WTC11 (cell line): Measurements from ENCODE around the gene SH2D4B. TPM values are rescaled to one million over a fixed set of nuclear protein-coding genes. Genes with fewer than 3 reads are reported as not detected.

Experiments
- ATAC-seq: fragments of 200-7000 bp; cut with Tn5 transposase; 2 replicates; pipeline ENCODE4 v1.10.0; 2021; ENCODE audit warnings: mild to moderate bottlenecking, moderate library complexity
- CTCF ChIA-PET: fragments of 300-600 bp; sonication (Branson Sonifier 250); formaldehyde crosslinking; loops from one replicate; lab custom pipeline; 2021; ENCODE audit warnings: antibody characterized with exemption; lab: Charles Lee
- POLR2A ChIA-PET: fragments of 350-600 bp; sonication (Branson Sonifier 250); formaldehyde crosslinking; loops from one replicate; lab custom pipeline; 2021; ENCODE audit warnings: antibody characterized with exemption; lab: Charles Lee
- DNase-seq: peaks from one replicate; pipeline ENCODE4 v3.0.0; 2021; ENCODE audit warnings: low spot score
- H3K27ac Mint-ChIP-seq: 2 replicates; pipeline ENCODE4 v1.8.0; 2021; ENCODE audit warnings: mixed read lengths
- H3K27me3 Mint-ChIP-seq: 2 replicates; pipeline ENCODE4 v1.8.0; 2021; ENCODE audit warnings: low read depth, mild to moderate bottlenecking, moderate library complexity, mixed read lengths
- H3K36me3 Mint-ChIP-seq: 2 replicates; pipeline ENCODE4 v1.8.0; 2021; ENCODE audit warnings: mixed read lengths
- H3K4me1 Mint-ChIP-seq: 2 replicates; pipeline ENCODE4 v1.8.0; 2022; ENCODE audit warnings: mixed read lengths
- H3K4me3 Mint-ChIP-seq: 2 replicates; pipeline ENCODE4 v1.8.0; 2021; ENCODE audit warnings: mild to moderate bottlenecking, moderate library complexity, mixed read lengths
- H3K9me3 Mint-ChIP-seq: 2 replicates; pipeline ENCODE4 v1.8.0; 2021; ENCODE audit warnings: mixed read lengths
- CREB1 ChIP-seq: sonication (generic); formaldehyde crosslinking; IDR thresholded peaks from 2 replicates; pipeline ENCODE4 v1.8.0; 2023; ENCODE audit warnings: mild to moderate bottlenecking, missing genetic modification reagents
- FOXP1 ChIP-seq: sonication (generic); formaldehyde crosslinking; IDR thresholded peaks from 2 replicates; pipeline ENCODE4 v1.8.0; 2022; ENCODE audit warnings: missing genetic modification reagents, mild to moderate bottlenecking, moderate library complexity, borderline replicate concordance
- JUN ChIP-seq: sonication (generic); formaldehyde crosslinking; IDR thresholded peaks from 2 replicates; pipeline ENCODE4 v1.8.0; 2023; ENCODE audit warnings: mild to moderate bottlenecking, missing genetic modification reagents
- MXD4 ChIP-seq: fragments of 250-450 bp; sonication (Bioruptor Pico); IDR thresholded peaks from 2 replicates; pipeline ENCODE4 v1.8.0; 2021; ENCODE audit warnings: mild to moderate bottlenecking, moderate library complexity, borderline replicate concordance
- NR2C2 ChIP-seq: sonication (generic); formaldehyde crosslinking; IDR thresholded peaks from 2 replicates; pipeline ENCODE4 v1.8.0; 2022; ENCODE audit warnings: mild to moderate bottlenecking, missing genetic modification reagents
- OVOL2 ChIP-seq: fragments of 250-450 bp; sonication (Bioruptor Pico); IDR thresholded peaks from 2 replicates; pipeline ENCODE4 v1.9.0; 2021; ENCODE audit warnings: mild to moderate bottlenecking, borderline replicate concordance
- SMAD4 ChIP-seq: sonication (generic); formaldehyde crosslinking; IDR thresholded peaks from 2 replicates; pipeline ENCODE4 v1.8.0; 2022; ENCODE audit warnings: mild to moderate bottlenecking, missing genetic modification reagents
- TEAD4 ChIP-seq: sonication (generic); formaldehyde crosslinking; IDR thresholded peaks from 2 replicates; pipeline ENCODE4 v1.8.0; 2022; ENCODE audit warnings: mild to moderate bottlenecking, missing genetic modification reagents
- ZNF121 ChIP-seq: sonication (generic); formaldehyde crosslinking; IDR thresholded peaks from 2 replicates; pipeline ENCODE4 v1.8.0; 2023; ENCODE audit warnings: missing genetic modification reagents
- ZNF396 ChIP-seq: fragments of 250-450 bp; sonication (Bioruptor Pico); IDR thresholded peaks from 2 replicates; pipeline ENCODE4 v1.8.0; 2021; ENCODE audit warnings: mild to moderate bottlenecking, moderate library complexity, borderline replicate concordance
- ZNF671 ChIP-seq: fragments of 250-450 bp; sonication (Bioruptor Pico); IDR thresholded peaks from 2 replicates; pipeline ENCODE4 v1.8.0; 2021; ENCODE audit warnings: mild to moderate bottlenecking
- total RNA-seq: library from RNA; stranded (reverse); gene quantifications from 3 replicates; pipeline ENCODE4 v1.2.3, GENCODE V29; 2021
- TF ChIP-seq, protein P1 (sequence below): sonication (generic); formaldehyde crosslinking; conservative IDR thresholded peaks from 2 replicates; pipeline ENCODE4 v1.8.1; 2023; ENCODE audit warnings: mild to moderate bottlenecking, low read depth, missing genetic modification reagents, moderate library complexity
- TF ChIP-seq, protein P2 (sequence below): sonication (generic); formaldehyde crosslinking; IDR thresholded peaks from 2 replicates; pipeline ENCODE4 v1.8.0; 2022; ENCODE audit warnings: mild to moderate bottlenecking, missing genetic modification reagents
- TF ChIP-seq, protein P3 (sequence below): fragments of 250-450 bp; sonication (Bioruptor Pico); IDR thresholded peaks from 2 replicates; pipeline ENCODE4 v1.8.0; 2021; ENCODE audit warnings: mild to moderate bottlenecking
- TF ChIP-seq, protein P4 (sequence below): sonication (generic); formaldehyde crosslinking; IDR thresholded peaks from 2 replicates; pipeline ENCODE4 v1.8.0; 2023; ENCODE audit warnings: missing genetic modification reagents, mild to moderate bottlenecking, borderline replicate concordance
- TF ChIP-seq, protein P5 (sequence below): sonication (generic); formaldehyde crosslinking; IDR thresholded peaks from 2 replicates; pipeline ENCODE4 v1.8.0; 2022; ENCODE audit warnings: missing genetic modification reagents
- TF ChIP-seq, protein P6 (sequence below): sonication (generic); formaldehyde crosslinking; IDR thresholded peaks from 2 replicates; pipeline ENCODE4 v1.8.1; 2022; ENCODE audit warnings: low read depth, mild to moderate bottlenecking, moderate library complexity, missing genetic modification reagents, borderline replicate concordance
- TF ChIP-seq, protein P7 (sequence below): sonication (generic); formaldehyde crosslinking; IDR thresholded peaks from 2 replicates; pipeline ENCODE4 v1.8.1; 2023; ENCODE audit warnings: mild to moderate bottlenecking, missing genetic modification reagents, moderate library complexity
- TF ChIP-seq, protein P8 (sequence below): sonication (generic); formaldehyde crosslinking; IDR thresholded peaks from 2 replicates; pipeline ENCODE4 v1.8.1; 2023; ENCODE audit warnings: mild to moderate bottlenecking, missing genetic modification reagents

The SH2D4B gene
- total RNA-seq, 1 experiment from 2014 or later, result 0.04 TPM

DNA sequence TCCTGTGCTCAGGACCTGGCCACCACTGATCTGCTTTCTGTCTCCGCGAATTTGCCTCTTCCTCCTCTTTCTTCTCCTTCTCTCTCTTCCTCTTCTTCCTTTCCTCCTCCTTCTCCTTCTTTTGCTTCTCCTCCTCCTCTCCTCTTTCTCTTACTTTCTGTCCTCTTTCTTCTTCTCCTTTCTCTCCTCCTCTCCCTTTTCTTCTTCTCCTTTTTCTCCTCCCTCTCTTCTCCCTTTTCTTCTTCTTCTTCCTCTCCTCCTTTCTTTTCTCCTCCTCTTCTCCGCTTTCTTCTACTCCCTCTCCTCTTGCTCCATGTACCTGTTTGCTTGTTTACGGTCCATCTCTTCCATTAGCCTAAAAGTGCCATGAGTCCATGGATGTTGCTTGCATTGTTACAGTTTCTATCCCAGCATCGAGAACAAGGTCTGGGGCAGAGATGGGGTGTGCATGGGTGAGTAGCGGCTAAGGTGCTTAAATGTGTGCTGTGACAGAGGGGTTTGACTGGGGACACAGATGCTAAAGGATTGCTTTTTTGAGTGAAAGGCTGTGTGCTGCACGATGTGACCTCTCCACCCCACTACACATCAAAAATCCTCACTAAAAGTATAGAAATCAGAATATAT is 7.7 kb downstream of the SH2D4B start:
- no peaks in the 10 kb centered on the region for H3K4me1 Mint-ChIP-seq
- peaks cover 9% of the 10 kb centered on the region for H3K9me3 Mint-ChIP-seq
- ATAC-seq, result no peak
- ChIA-PET CTCF (no interaction called here), POLR2A (no interaction called here)
- DNase-seq, result no peak
- peaks cover 4% of the 10 kb centered on the region; the same call in 1 of the 2 replicates for H3K36me3 Mint-ChIP-seq
- H3K4me3 Mint-ChIP-seq, result no peak overlapping the region
- H3K27ac Mint-ChIP-seq, result no peak overlapping the region
- H3K27me3 Mint-ChIP-seq, result peaks cover 6% of the 10 kb centered on the region
- TF ChIP-seq, protein P1, sequence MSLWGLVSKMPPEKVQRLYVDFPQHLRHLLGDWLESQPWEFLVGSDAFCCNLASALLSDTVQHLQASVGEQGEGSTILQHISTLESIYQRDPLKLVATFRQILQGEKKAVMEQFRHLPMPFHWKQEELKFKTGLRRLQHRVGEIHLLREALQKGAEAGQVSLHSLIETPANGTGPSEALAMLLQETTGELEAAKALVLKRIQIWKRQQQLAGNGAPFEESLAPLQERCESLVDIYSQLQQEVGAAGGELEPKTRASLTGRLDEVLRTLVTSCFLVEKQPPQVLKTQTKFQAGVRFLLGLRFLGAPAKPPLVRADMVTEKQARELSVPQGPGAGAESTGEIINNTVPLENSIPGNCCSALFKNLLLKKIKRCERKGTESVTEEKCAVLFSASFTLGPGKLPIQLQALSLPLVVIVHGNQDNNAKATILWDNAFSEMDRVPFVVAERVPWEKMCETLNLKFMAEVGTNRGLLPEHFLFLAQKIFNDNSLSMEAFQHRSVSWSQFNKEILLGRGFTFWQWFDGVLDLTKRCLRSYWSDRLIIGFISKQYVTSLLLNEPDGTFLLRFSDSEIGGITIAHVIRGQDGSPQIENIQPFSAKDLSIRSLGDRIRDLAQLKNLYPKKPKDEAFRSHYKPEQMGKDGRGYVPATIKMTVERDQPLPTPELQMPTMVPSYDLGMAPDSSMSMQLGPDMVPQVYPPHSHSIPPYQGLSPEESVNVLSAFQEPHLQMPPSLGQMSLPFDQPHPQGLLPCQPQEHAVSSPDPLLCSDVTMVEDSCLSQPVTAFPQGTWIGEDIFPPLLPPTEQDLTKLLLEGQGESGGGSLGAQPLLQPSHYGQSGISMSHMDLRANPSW, result no peak
- TF ChIP-seq, protein P2, sequence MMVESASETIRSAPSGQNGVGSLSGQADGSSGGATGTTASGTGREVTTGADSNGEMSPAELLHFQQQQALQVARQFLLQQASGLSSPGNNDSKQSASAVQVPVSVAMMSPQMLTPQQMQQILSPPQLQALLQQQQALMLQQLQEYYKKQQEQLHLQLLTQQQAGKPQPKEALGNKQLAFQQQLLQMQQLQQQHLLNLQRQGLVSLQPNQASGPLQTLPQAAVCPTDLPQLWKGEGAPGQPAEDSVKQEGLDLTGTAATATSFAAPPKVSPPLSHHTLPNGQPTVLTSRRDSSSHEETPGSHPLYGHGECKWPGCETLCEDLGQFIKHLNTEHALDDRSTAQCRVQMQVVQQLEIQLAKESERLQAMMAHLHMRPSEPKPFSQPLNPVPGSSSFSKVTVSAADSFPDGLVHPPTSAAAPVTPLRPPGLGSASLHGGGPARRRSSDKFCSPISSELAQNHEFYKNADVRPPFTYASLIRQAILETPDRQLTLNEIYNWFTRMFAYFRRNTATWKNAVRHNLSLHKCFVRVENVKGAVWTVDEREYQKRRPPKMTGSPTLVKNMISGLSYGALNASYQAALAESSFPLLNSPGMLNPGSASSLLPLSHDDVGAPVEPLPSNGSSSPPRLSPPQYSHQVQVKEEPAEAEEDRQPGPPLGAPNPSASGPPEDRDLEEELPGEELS (CRISPR knock-in tag), result no peak
- TF ChIP-seq, protein P3, sequence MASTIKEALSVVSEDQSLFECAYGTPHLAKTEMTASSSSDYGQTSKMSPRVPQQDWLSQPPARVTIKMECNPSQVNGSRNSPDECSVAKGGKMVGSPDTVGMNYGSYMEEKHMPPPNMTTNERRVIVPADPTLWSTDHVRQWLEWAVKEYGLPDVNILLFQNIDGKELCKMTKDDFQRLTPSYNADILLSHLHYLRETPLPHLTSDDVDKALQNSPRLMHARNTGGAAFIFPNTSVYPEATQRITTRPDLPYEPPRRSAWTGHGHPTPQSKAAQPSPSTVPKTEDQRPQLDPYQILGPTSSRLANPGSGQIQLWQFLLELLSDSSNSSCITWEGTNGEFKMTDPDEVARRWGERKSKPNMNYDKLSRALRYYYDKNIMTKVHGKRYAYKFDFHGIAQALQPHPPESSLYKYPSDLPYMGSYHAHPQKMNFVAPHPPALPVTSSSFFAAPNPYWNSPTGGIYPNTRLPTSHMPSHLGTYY, result no peak
- TF ChIP-seq ZNF671 (CRISPR knock-in tag), result no peak
- TF ChIP-seq, protein P4, sequence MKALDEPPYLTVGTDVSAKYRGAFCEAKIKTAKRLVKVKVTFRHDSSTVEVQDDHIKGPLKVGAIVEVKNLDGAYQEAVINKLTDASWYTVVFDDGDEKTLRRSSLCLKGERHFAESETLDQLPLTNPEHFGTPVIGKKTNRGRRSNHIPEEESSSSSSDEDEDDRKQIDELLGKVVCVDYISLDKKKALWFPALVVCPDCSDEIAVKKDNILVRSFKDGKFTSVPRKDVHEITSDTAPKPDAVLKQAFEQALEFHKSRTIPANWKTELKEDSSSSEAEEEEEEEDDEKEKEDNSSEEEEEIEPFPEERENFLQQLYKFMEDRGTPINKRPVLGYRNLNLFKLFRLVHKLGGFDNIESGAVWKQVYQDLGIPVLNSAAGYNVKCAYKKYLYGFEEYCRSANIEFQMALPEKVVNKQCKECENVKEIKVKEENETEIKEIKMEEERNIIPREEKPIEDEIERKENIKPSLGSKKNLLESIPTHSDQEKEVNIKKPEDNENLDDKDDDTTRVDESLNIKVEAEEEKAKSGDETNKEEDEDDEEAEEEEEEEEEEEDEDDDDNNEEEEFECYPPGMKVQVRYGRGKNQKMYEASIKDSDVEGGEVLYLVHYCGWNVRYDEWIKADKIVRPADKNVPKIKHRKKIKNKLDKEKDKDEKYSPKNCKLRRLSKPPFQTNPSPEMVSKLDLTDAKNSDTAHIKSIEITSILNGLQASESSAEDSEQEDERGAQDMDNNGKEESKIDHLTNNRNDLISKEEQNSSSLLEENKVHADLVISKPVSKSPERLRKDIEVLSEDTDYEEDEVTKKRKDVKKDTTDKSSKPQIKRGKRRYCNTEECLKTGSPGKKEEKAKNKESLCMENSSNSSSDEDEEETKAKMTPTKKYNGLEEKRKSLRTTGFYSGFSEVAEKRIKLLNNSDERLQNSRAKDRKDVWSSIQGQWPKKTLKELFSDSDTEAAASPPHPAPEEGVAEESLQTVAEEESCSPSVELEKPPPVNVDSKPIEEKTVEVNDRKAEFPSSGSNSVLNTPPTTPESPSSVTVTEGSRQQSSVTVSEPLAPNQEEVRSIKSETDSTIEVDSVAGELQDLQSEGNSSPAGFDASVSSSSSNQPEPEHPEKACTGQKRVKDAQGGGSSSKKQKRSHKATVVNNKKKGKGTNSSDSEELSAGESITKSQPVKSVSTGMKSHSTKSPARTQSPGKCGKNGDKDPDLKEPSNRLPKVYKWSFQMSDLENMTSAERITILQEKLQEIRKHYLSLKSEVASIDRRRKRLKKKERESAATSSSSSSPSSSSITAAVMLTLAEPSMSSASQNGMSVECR, result no peak
- no peak for TF ChIP-seq ZNF121 (CRISPR knock-in tag)
- TF ChIP-seq JUN (CRISPR knock-in tag), result no peak
- no peak for TF ChIP-seq TEAD4 (CRISPR knock-in tag)
- TF ChIP-seq NR2C2, result no peak
- TF ChIP-seq OVOL2 (CRISPR knock-in tag), result no peak
- TF ChIP-seq, protein P5, sequence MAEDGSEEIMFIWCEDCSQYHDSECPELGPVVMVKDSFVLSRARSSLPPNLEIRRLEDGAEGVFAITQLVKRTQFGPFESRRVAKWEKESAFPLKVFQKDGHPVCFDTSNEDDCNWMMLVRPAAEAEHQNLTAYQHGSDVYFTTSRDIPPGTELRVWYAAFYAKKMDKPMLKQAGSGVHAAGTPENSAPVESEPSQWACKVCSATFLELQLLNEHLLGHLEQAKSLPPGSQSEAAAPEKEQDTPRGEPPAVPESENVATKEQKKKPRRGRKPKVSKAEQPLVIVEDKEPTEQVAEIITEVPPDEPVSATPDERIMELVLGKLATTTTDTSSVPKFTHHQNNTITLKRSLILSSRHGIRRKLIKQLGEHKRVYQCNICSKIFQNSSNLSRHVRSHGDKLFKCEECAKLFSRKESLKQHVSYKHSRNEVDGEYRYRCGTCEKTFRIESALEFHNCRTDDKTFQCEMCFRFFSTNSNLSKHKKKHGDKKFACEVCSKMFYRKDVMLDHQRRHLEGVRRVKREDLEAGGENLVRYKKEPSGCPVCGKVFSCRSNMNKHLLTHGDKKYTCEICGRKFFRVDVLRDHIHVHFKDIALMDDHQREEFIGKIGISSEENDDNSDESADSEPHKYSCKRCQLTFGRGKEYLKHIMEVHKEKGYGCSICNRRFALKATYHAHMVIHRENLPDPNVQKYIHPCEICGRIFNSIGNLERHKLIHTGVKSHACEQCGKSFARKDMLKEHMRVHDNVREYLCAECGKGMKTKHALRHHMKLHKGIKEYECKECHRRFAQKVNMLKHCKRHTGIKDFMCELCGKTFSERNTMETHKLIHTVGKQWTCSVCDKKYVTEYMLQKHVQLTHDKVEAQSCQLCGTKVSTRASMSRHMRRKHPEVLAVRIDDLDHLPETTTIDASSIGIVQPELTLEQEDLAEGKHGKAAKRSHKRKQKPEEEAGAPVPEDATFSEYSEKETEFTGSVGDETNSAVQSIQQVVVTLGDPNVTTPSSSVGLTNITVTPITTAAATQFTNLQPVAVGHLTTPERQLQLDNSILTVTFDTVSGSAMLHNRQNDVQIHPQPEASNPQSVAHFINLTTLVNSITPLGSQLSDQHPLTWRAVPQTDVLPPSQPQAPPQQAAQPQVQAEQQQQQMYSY (CRISPR knock-in tag), result no peak
- no peak for TF ChIP-seq CREB1 (CRISPR knock-in tag)
- TF ChIP-seq, protein P6, sequence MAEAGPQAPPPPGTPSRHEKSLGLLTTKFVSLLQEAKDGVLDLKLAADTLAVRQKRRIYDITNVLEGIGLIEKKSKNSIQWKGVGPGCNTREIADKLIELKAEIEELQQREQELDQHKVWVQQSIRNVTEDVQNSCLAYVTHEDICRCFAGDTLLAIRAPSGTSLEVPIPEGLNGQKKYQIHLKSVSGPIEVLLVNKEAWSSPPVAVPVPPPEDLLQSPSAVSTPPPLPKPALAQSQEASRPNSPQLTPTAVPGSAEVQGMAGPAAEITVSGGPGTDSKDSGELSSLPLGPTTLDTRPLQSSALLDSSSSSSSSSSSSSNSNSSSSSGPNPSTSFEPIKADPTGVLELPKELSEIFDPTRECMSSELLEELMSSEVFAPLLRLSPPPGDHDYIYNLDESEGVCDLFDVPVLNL (CRISPR knock-in tag), result no peak
- TF ChIP-seq, protein P7, sequence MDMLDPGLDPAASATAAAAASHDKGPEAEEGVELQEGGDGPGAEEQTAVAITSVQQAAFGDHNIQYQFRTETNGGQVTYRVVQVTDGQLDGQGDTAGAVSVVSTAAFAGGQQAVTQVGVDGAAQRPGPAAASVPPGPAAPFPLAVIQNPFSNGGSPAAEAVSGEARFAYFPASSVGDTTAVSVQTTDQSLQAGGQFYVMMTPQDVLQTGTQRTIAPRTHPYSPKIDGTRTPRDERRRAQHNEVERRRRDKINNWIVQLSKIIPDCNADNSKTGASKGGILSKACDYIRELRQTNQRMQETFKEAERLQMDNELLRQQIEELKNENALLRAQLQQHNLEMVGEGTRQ (CRISPR knock-in tag), result no peak
- no peak for TF ChIP-seq MXD4
- no peak for TF ChIP-seq SMAD4
- TF ChIP-seq, protein P8, sequence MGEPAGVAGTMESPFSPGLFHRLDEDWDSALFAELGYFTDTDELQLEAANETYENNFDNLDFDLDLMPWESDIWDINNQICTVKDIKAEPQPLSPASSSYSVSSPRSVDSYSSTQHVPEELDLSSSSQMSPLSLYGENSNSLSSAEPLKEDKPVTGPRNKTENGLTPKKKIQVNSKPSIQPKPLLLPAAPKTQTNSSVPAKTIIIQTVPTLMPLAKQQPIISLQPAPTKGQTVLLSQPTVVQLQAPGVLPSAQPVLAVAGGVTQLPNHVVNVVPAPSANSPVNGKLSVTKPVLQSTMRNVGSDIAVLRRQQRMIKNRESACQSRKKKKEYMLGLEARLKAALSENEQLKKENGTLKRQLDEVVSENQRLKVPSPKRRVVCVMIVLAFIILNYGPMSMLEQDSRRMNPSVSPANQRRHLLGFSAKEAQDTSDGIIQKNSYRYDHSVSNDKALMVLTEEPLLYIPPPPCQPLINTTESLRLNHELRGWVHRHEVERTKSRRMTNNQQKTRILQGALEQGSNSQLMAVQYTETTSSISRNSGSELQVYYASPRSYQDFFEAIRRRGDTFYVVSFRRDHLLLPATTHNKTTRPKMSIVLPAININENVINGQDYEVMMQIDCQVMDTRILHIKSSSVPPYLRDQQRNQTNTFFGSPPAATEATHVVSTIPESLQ (CRISPR knock-in tag), result no peak
- TF ChIP-seq ZNF396 (CRISPR knock-in tag), result no peak
- no peak for TF ChIP-seq FOXP1 (CRISPR knock-in tag)
